Measurements from ENCODE around the gene SHISA4.

GRCh38 chr1:201874672-201875071 is 14.0 kb upstream of the SHISA4 start:
- TF ChIP-seq CTCF (IDR thresholded peaks at IDR 0.05; ENCODE audit: insufficient read depth, low read depth, low read length) (no peak), EZH2 (IDR thresholded peaks at IDR 0.05; ENCODE audit: insufficient read depth, low read length) (no peak)
